OCI-LY7 (cell line): Measurements from ENCODE around the gene MIEN1.

Source experiments
- CTCF ChIP-seq: fragments of 200-600 bp; sonication (generic); conservative IDR thresholded peaks from 2 replicates; pipeline ENCODE4 v1.5.1; 2014; ENCODE audit warnings: mild to moderate bottlenecking, antibody characterized with exemption, low read length, moderate library complexity, mixed read lengths
- EZH2phosphoT487 ChIP-seq: fragments of 200-600 bp; sonication (generic); IDR thresholded peaks from 2 replicates; pipeline ENCODE4 v1.6.1; 2018; ENCODE audit warnings: low read depth, borderline replicate concordance, mild to moderate bottlenecking, mixed run types, antibody characterized with exemption, low read length, moderate library complexity, mixed read lengths

DNA sequence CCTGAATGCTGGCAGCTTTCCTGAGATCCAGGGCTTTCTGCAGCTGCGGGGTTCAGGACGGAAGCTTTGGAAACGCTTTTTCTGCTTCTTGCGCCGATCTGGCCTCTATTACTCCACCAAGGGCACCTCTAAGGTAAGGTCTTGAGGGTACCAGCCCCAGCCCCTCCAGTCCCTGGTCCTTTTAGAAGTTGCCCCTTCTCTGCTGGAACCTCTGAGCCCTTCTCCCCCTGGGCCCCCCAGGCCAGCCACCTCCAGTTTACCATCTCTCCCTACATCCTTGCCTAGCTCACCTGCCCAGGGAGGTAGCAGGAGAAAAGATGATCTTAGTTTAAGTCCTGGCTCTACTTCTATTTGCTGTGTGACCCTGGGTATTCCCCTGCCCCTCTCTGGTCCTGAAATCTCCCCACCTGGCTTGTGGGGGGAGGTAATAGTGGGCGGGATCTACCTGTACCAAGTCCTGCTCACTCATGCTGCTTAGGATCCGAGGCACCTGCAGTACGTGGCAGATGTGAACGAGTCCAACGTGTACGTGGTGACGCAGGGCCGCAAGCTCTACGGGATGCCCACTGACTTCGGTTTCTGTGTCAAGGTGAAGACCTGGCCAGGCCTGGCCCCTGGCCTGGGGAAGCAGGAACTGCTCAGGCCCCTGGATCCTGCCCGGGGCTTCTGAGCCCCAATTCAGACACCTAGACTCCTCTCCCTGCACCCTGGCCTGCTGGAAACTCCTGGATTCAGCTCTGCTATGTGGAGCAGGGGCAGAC lies 13.9 kb upstream of the MIEN1 start:
- TF ChIP-seq CTCF, result no peak
- TF ChIP-seq EZH2phosphoT487, result no peak
